ENCODE measurements around the gene PRPF8. TPM values are rescaled to one million over a fixed set of nuclear protein-coding genes. Genes with fewer than 3 reads are reported as not detected.

Gene PRPF8
- total RNA-seq, 2 donors from 2014 or later = 298 to 375 TPM

DNA sequence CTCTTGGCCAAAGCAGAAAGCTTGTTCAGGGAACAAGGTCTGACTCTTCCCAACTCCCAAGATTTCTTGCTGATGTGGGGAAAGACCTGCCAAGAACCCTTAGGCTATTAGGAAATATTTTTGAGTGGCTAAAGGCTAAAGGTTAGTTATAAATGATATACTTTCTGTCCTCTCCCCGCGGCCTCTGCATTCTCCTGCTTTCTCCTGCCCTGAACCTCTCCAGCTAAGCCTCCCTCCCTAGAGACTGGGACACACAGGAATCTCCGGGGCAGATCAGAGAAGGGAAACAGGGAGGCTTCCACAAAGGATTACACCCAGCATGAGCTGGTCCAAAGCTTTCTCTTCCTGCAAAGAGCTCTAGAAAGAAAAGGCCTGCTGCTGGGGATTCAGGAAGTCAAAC, 58.3 kb downstream of the PRPF8 start:
- H3K27me3 Mint-ChIP-seq (ENCODE audit: insufficient read depth) = peaks cover 26% of the 10 kb centered on the region
- Histone ChIP-seq H3K4me1 (ENCODE audit: control insufficient read depth, insufficient read depth, low read length) (no peaks in the 10 kb centered on the region), H3K36me3 (ENCODE audit: control insufficient read depth, insufficient read depth, low read length) (no peaks in the 10 kb centered on the region), H3K27me3 (ENCODE audit: control insufficient read depth, insufficient read depth, low read length, poor library complexity, severe bottlenecking) (peaks cover 24% of the 10 kb centered on the region), H3K9me3 (ENCODE audit: control insufficient read depth, low read length) (no peaks in the 10 kb centered on the region), H3K27ac (ENCODE audit: low read depth, low read length) (no peak overlapping the region), H3K4me3 (ENCODE audit: low read length) (no peak overlapping the region), H3K9ac (ENCODE audit: extremely low read depth, low read length, poor library complexity, severe bottlenecking) (no peak overlapping the region)
- DNase-seq = peak; percentile 66
- peak overlapping the region; percentile 64 for H3K27ac Mint-ChIP-seq
- peaks cover 3% of the 10 kb centered on the region for H3K36me3 Mint-ChIP-seq (ENCODE audit: low read depth)
- H3K9me3 Mint-ChIP-seq = no peaks in the 10 kb centered on the region
- H3K4me1 Mint-ChIP-seq = peaks cover 18% of the 10 kb centered on the region
- 42 to 67% methylated on average over 3 of the region's 3 CpGs for WGBS, 2 experiments (ENCODE audit: insufficient coverage in 1 of 2, insufficient read length in 1 of 2)
- peak overlapping the region; percentile 79 for H3K4me3 Mint-ChIP-seq
- TF ChIP-seq, protein P1, sequence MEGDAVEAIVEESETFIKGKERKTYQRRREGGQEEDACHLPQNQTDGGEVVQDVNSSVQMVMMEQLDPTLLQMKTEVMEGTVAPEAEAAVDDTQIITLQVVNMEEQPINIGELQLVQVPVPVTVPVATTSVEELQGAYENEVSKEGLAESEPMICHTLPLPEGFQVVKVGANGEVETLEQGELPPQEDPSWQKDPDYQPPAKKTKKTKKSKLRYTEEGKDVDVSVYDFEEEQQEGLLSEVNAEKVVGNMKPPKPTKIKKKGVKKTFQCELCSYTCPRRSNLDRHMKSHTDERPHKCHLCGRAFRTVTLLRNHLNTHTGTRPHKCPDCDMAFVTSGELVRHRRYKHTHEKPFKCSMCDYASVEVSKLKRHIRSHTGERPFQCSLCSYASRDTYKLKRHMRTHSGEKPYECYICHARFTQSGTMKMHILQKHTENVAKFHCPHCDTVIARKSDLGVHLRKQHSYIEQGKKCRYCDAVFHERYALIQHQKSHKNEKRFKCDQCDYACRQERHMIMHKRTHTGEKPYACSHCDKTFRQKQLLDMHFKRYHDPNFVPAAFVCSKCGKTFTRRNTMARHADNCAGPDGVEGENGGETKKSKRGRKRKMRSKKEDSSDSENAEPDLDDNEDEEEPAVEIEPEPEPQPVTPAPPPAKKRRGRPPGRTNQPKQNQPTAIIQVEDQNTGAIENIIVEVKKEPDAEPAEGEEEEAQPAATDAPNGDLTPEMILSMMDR (conservative IDR thresholded peaks at IDR 0.05) = no peak

DNA sequence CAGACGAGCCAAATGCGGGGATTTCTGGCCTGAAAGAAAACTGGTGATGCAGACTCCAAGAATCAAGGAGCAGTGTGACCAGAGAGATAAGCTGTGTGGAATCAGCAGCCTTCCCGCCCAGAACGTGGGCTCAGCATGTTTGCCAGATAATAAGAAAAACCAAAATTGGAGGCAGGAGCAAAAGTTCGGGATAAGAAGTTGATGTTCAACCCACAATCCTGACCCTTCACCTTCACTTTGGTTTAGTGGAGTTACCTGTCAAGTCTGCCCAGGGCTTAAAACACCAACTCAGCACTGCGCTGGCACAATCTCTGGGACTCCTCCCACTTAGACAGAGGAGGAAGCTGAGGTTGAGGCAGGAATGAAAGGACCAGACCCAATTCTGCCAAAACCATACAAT, 59.1 kb downstream of the PRPF8 start:
- Mint-ChIP-seq H3K4me3 (peak overlapping the region; percentile 79), H3K4me1 (peaks cover 24% of the 10 kb centered on the region), H3K27me3 (ENCODE audit: insufficient read depth) (peaks cover 19% of the 10 kb centered on the region), H3K9me3 (no peaks in the 10 kb centered on the region), H3K36me3 (ENCODE audit: low read depth) (peaks cover 4% of the 10 kb centered on the region), H3K27ac (peak overlapping the region; percentile 1)
- TF ChIP-seq, protein P1 (conservative IDR thresholded peaks at IDR 0.05) = no peak
- no peaks in the 10 kb centered on the region for H3K9me3 ChIP-seq (ENCODE audit: control insufficient read depth, low read length)
- WGBS, 2 experiments (ENCODE audit: insufficient coverage in 1 of 2, insufficient read length in 1 of 2) = 89 to 95% methylated on average over 5 to 6 of the region's 6 CpGs
- H3K4me1 ChIP-seq (ENCODE audit: control insufficient read depth, insufficient read depth, low read length) = no peaks in the 10 kb centered on the region
- H3K27ac ChIP-seq (ENCODE audit: low read depth, low read length) = no peak overlapping the region
- DNase-seq = no peak
- no peak overlapping the region for H3K4me3 ChIP-seq (ENCODE audit: low read length)
- no peak overlapping the region for H3K9ac ChIP-seq (ENCODE audit: extremely low read depth, low read length, poor library complexity, severe bottlenecking)
- no peaks in the 10 kb centered on the region for H3K36me3 ChIP-seq (ENCODE audit: control insufficient read depth, insufficient read depth, low read length)
- H3K27me3 ChIP-seq (ENCODE audit: control insufficient read depth, insufficient read depth, low read length, poor library complexity, severe bottlenecking) = peaks cover 22% of the 10 kb centered on the region

DNA sequence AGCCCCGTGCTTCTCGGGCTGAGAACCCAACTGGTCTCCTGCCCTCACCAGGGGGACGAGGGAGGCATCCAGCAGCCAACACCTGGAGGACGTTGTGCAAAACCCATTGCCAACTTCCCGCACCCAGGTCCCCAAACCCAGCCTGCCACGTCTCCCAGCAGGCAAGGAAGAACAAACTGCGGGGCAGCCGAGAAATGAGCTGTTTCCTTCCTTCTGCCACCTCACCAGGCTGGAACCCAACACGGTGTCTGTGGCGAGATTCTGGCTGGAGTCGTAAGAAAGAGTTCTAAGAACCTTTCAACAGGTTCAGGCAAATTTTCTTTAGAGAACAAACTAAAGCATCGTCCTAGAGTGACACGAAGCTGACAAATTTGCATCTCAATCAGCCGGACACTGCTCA, 59.6 kb downstream of the PRPF8 start:
- DNase-seq = no peak
- H3K9me3 ChIP-seq (ENCODE audit: control insufficient read depth, low read length) = no peaks in the 10 kb centered on the region
- TF ChIP-seq, protein P1 (conservative IDR thresholded peaks at IDR 0.05) = no peak
- no peak overlapping the region for H3K27ac ChIP-seq (ENCODE audit: low read depth, low read length)
- WGBS, 2 experiments (ENCODE audit: insufficient coverage in 1 of 2, insufficient read length in 1 of 2) = 90 to 92% methylated on average over 13 to 14 of the region's 14 CpGs
- peaks cover 15% of the 10 kb centered on the region for H3K27me3 Mint-ChIP-seq (ENCODE audit: insufficient read depth)
- no peak overlapping the region for H3K9ac ChIP-seq (ENCODE audit: extremely low read depth, low read length, poor library complexity, severe bottlenecking)
- H3K27me3 ChIP-seq (ENCODE audit: control insufficient read depth, insufficient read depth, low read length, poor library complexity, severe bottlenecking) = peaks cover 16% of the 10 kb centered on the region
- no peaks in the 10 kb centered on the region for H3K4me1 ChIP-seq (ENCODE audit: control insufficient read depth, insufficient read depth, low read length)
- no peaks in the 10 kb centered on the region for H3K9me3 Mint-ChIP-seq
- H3K4me1 Mint-ChIP-seq = peaks cover 26% of the 10 kb centered on the region
- H3K27ac Mint-ChIP-seq = no peak overlapping the region
- H3K4me3 ChIP-seq (ENCODE audit: low read length) = no peak overlapping the region
- H3K36me3 Mint-ChIP-seq (ENCODE audit: low read depth) = peaks cover 4% of the 10 kb centered on the region
- no peaks in the 10 kb centered on the region for H3K36me3 ChIP-seq (ENCODE audit: control insufficient read depth, insufficient read depth, low read length)
- H3K4me3 Mint-ChIP-seq = no peak overlapping the region

Measured in endodermal cell (in vitro differentiated cells).